H9 (cell line): ENCODE measurements around the gene DYNC2H1. TPM values are rescaled to one million over a fixed set of nuclear protein-coding genes. Genes with fewer than 3 reads are reported as not detected.

Source experiments
- DNase-seq: peaks from one replicate; pipeline ENCODE4 v3.0.0-alpha.2; 2017
- H2AFZ ChIP-seq: one replicate; pipeline ENCODE4 v1.6.1; 2013; ENCODE audit warnings: mild to moderate bottlenecking, low read length, control low read depth, moderate library complexity
- H2AK5ac ChIP-seq: 2 replicates; pipeline ENCODE4 v1.6.1; 2013; ENCODE audit warnings: low read length, control low read depth, mixed read lengths; ENCODE audit not compliant: insufficient read length
- H2BK120ac ChIP-seq: one replicate; pipeline ENCODE4 v1.6.1; 2013; ENCODE audit warnings: low read depth, mild to moderate bottlenecking, low read length, control low read depth, inconsistent platforms; ENCODE audit not compliant: poor library complexity, severe bottlenecking
- H2BK12ac ChIP-seq: 2 replicates; pipeline ENCODE4 v1.6.1; 2013; ENCODE audit warnings: low read length, control low read depth, mixed read lengths, low read depth; ENCODE audit not compliant: insufficient read length
- H2BK15ac ChIP-seq: 2 replicates; pipeline ENCODE4 v1.6.1; 2013; ENCODE audit warnings: low read depth, low read length, control low read depth
- H2BK20ac ChIP-seq: one replicate; pipeline ENCODE4 v1.6.1; 2013; ENCODE audit warnings: low read depth, mild to moderate bottlenecking, low read length, control low read depth, inconsistent platforms; ENCODE audit not compliant: poor library complexity, severe bottlenecking
- H2BK5ac ChIP-seq: 2 replicates; pipeline ENCODE4 v1.6.1; 2013; ENCODE audit warnings: low read length, control low read depth, mixed read lengths; ENCODE audit not compliant: insufficient read length
- H3K14ac ChIP-seq: 2 replicates; pipeline ENCODE4 v1.6.1; 2013; ENCODE audit warnings: low read length, control low read depth; ENCODE audit not compliant: insufficient read depth
- H3K18ac ChIP-seq: 2 replicates; pipeline ENCODE4 v1.6.1; 2013; ENCODE audit warnings: low read depth, mild to moderate bottlenecking, mixed read lengths, low read length, control low read depth; ENCODE audit not compliant: insufficient read length
- H3K23ac ChIP-seq: 2 replicates; pipeline ENCODE4 v1.6.1; 2013; ENCODE audit warnings: low read length, control low read depth, mixed read lengths, low read depth; ENCODE audit not compliant: insufficient read length
- H3K23me2 ChIP-seq: 2 replicates; pipeline ENCODE4 v1.6.1; 2013; ENCODE audit warnings: low read depth, mild to moderate bottlenecking, mixed read lengths, low read length, control low read depth; ENCODE audit not compliant: insufficient read length, poor library complexity, severe bottlenecking
- H3K27ac ChIP-seq: 2 replicates; pipeline ENCODE4 v1.5.1; 2013; ENCODE audit warnings: low read length, control low read depth, mixed read lengths, low read depth; ENCODE audit not compliant: insufficient read length
- H3K27me3 ChIP-seq: 2 replicates; pipeline ENCODE4 v1.6.1; 2013; ENCODE audit warnings: low read length, control low read depth, inconsistent platforms; ENCODE audit not compliant: insufficient read depth
- H3K4ac ChIP-seq: 2 replicates; pipeline ENCODE4 v1.6.1; 2013; ENCODE audit warnings: low read depth, mild to moderate bottlenecking, control low read depth, inconsistent platforms, low read length, moderate library complexity
- H3K4me1 ChIP-seq: 2 replicates; pipeline ENCODE4 v1.6.1; 2013; ENCODE audit warnings: low read length, control low read depth, inconsistent platforms; ENCODE audit not compliant: insufficient read depth
- H3K4me2 ChIP-seq: 2 replicates; pipeline ENCODE4 v1.6.1; 2013; ENCODE audit warnings: low read length, control low read depth, mixed read lengths; ENCODE audit not compliant: insufficient read length, insufficient read depth
- H3K56ac ChIP-seq: 2 replicates; pipeline ENCODE4 v1.6.1; 2013; ENCODE audit warnings: low read depth, mild to moderate bottlenecking, mixed read lengths, low read length, control low read depth; ENCODE audit not compliant: insufficient read length
- H3K79me1 ChIP-seq: 2 replicates; pipeline ENCODE4 v1.6.1; 2013; ENCODE audit warnings: low read depth, mild to moderate bottlenecking, moderate library complexity, low read length, control low read depth, inconsistent platforms; ENCODE audit not compliant: insufficient read depth, poor library complexity, severe bottlenecking
- H3K79me2 ChIP-seq: 2 replicates; pipeline ENCODE4 v1.6.1; 2013; ENCODE audit warnings: low read length, control low read depth, inconsistent platforms; ENCODE audit not compliant: insufficient read depth
- H3K9ac ChIP-seq: 2 replicates; pipeline ENCODE4 v1.6.1; 2013; ENCODE audit warnings: low read length, control low read depth, mixed read lengths; ENCODE audit not compliant: insufficient read length; ENCODE audit errors: extremely low read depth
- H3K9me3 ChIP-seq: one replicate; pipeline ENCODE4 v1.6.1; 2013; ENCODE audit warnings: low read depth, low read length, inconsistent platforms; ENCODE audit not compliant: control insufficient read depth
- H3T11ph ChIP-seq: one replicate; pipeline ENCODE4 v1.6.1; 2013; ENCODE audit warnings: mild to moderate bottlenecking, low read length, control low read depth, inconsistent platforms
- H4K20me1 ChIP-seq: one replicate; pipeline ENCODE4 v1.6.1; 2013; ENCODE audit not compliant: control insufficient read depth, insufficient read length, insufficient read depth
- H4K5ac ChIP-seq: 2 replicates; pipeline ENCODE4 v1.6.1; 2013; ENCODE audit warnings: low read depth, mild to moderate bottlenecking, mixed read lengths, low read length, control low read depth; ENCODE audit not compliant: insufficient read length
- H4K8ac ChIP-seq: replicated peaks from 2 replicates; pipeline ENCODE4 v1.6.1; 2013; ENCODE audit warnings: low read length, control low read depth, mixed read lengths, low read depth; ENCODE audit not compliant: insufficient read length
- H4K91ac ChIP-seq: 2 replicates; pipeline ENCODE4 v1.6.1; 2013; ENCODE audit warnings: low read depth, mild to moderate bottlenecking, moderate library complexity, mixed read lengths, low read length, control low read depth; ENCODE audit not compliant: insufficient read length
- H3K27ac Mint-ChIP-seq, 3 experiments: 2 replicates in 2 of 3; 3 replicates in 1 of 3; pipeline ENCODE4 v1.8.0; 2020 to 2021; ENCODE audit warnings: mixed read lengths in 3 of 3, mild to moderate bottlenecking in 1 of 3, moderate library complexity in 1 of 3
- H3K27me3 Mint-ChIP-seq: 2 replicates; pipeline ENCODE4 v1.8.0; 2021; ENCODE audit warnings: low read depth, mild to moderate bottlenecking, moderate library complexity, mixed read lengths
- H3K36me3 Mint-ChIP-seq, 3 experiments: 2 replicates in 2 of 3; 3 replicates in 1 of 3; pipeline ENCODE4 v1.8.0; 2020 to 2021; ENCODE audit warnings: low read depth in 3 of 3, mixed read lengths in 3 of 3; ENCODE audit not compliant: insufficient read depth in 1 of 3
- H3K4me1 Mint-ChIP-seq, 2 experiments: 2 replicates each; pipeline ENCODE4 v1.8.0; 2020; ENCODE audit warnings: mixed read lengths in 2 of 2
- H3K4me3 Mint-ChIP-seq, 2 experiments: 2 replicates in 1 of 2; 3 replicates in 1 of 2; pipeline ENCODE4 v1.8.0; 2020 to 2021; ENCODE audit warnings: mild to moderate bottlenecking in 2 of 2, mixed read lengths in 2 of 2, moderate library complexity in 1 of 2
- H3K9me3 Mint-ChIP-seq, 2 experiments: 2 replicates in 1 of 2; 3 replicates in 1 of 2; pipeline ENCODE4 v1.8.0; 2020; ENCODE audit warnings: mild to moderate bottlenecking in 2 of 2, mixed read lengths in 2 of 2, moderate library complexity in 1 of 2
- CTCF ChIP-seq: fragments of 200-600 bp; sonication (generic); conservative IDR thresholded peaks from 3 replicates; pipeline ENCODE4 v1.8.0; 2021; ENCODE audit warnings: antibody characterized with exemption, mild to moderate bottlenecking
- WGBS: extraction: QIAGEN DNeasy Blood & Tissue Kit; methylation state at CpG from one replicate; pipeline ENCODE4 v1.1.7; 2013; ENCODE audit warnings: missing lambda C conversion rate, low lambda C conversion rate, mixed read lengths; ENCODE audit not compliant: insufficient read length; ENCODE audit errors: extremely low coverage; 5-methylcytosine and 5-hydroxymethylcytosine counted together
- total RNA-seq: library from RNA; stranded (reverse); gene quantifications from 2 replicates; pipeline ENCODE4 v1.2.1, GENCODE V29; 2021

DYNC2H1 gene
- total RNA-seq, 1 experiment from 2014 or later: 13.2 TPM

- H3K4me3 Mint-ChIP-seq: no peak overlapping the region
- Histone ChIP-seq H2BK20ac (no peak overlapping the region), H3T11ph (no peak overlapping the region), H2BK120ac (no peak overlapping the region), H3K23me2 (no peaks in the 10 kb centered on the region), H3K9ac (no peak overlapping the region), H3K27ac (no peak overlapping the region), H2BK5ac (no peak overlapping the region), H3K79me1 (no peaks in the 10 kb centered on the region), H3K79me2 (no peaks in the 10 kb centered on the region), H4K5ac (no peak overlapping the region), H3K56ac (no peak overlapping the region), H2BK12ac (no peak overlapping the region), H3K9me3 (no peaks in the 10 kb centered on the region), H2AFZ (no peak overlapping the region), H3K18ac (no peak overlapping the region), H3K14ac (no peak overlapping the region), H2AK5ac (no peak overlapping the region), H4K8ac (no peak overlapping the region), H3K23ac (no peak overlapping the region), H2BK15ac (no peak overlapping the region), H4K91ac (no peak overlapping the region), H3K4ac (no peak overlapping the region), H3K4me1 (no peaks in the 10 kb centered on the region), H4K20me1 (no peaks in the 10 kb centered on the region), H3K27me3 (no peaks in the 10 kb centered on the region), H3K4me2 (no peak overlapping the region)
- no peaks in the 10 kb centered on the region for H3K9me3 Mint-ChIP-seq
- H3K36me3 Mint-ChIP-seq: peaks cover 0 to 5% (median 0%) of the 10 kb centered on the region in 3 experiments; a peak in 2 of 7 replicates
- H3K4me1 Mint-ChIP-seq: no peaks in the 10 kb centered on the region
- no CpG with 5 or more reads among the region's 2 CpGs for WGBS
- no peaks in the 10 kb centered on the region for H3K27me3 Mint-ChIP-seq
- DNase-seq: no peak
- TF ChIP-seq CTCF: no peak
- H3K27ac Mint-ChIP-seq: no peak overlapping the region
Observed at GRCh38 chr11:103164093-103164796, 55.0 kb downstream of the DYNC2H1 start.
